ENCODE measurements around the gene LGALSL.

The LGALSL gene

GRCh38 chr2:64453770-64454385 lies at the start of gene LGALSL:
LGALSL (plus strand) TSS chr2:64454162; CDS start chr2:64454546, 384 bp downstream.
- DNase-seq (ENCODE audit: low read depth): peak; percentile 66
- peak within 1 kb of the TSS; percentile 30 for H3K4me3 ChIP-seq (ENCODE audit: low read depth, low read length)
- TF ChIP-seq MAX (IDR thresholded peaks at IDR 0.05; ENCODE audit: low read depth, low read length) (no peak), CTCF (IDR thresholded peaks at IDR 0.05; ENCODE audit: low read depth, low read length) (no peak), POLR2A (IDR thresholded peaks at IDR 0.05; ENCODE audit: extremely low read depth, insufficient read length) (no peak), MYC (IDR thresholded peaks at IDR 0.05; ENCODE audit: low read depth, low read length) (no peak)

- DNase-seq (ENCODE audit: low read depth): no peak
- TF ChIP-seq CTCF (IDR thresholded peaks at IDR 0.05; ENCODE audit: low read depth, low read length) (no peak), POLR2A (IDR thresholded peaks at IDR 0.05; ENCODE audit: extremely low read depth, insufficient read length) (no peak), MYC (IDR thresholded peaks at IDR 0.05; ENCODE audit: low read depth, low read length) (no peak), MAX (IDR thresholded peaks at IDR 0.05; ENCODE audit: low read depth, low read length) (no peak)
- H3K4me3 ChIP-seq (ENCODE audit: low read depth, low read length): no peak overlapping the region
Observed at GRCh38 chr2:64404743-64405142, 49.2 kb upstream of the LGALSL start.

GRCh38 chr2:64405581-64406406 lies 48.2 kb upstream of the LGALSL start:
- peak; percentile 25 for DNase-seq (ENCODE audit: low read depth)
- no peak overlapping the region for H3K4me3 ChIP-seq (ENCODE audit: low read depth, low read length)
- no peak for TF ChIP-seq CTCF (IDR thresholded peaks at IDR 0.05; ENCODE audit: low read depth, low read length)
- TF ChIP-seq MYC (IDR thresholded peaks at IDR 0.05; ENCODE audit: low read depth, low read length): no peak
- no peak for TF ChIP-seq POLR2A (IDR thresholded peaks at IDR 0.05; ENCODE audit: extremely low read depth, insufficient read length)
- no peak for TF ChIP-seq MAX (IDR thresholded peaks at IDR 0.05; ENCODE audit: low read depth, low read length)

- TF ChIP-seq POLR2A (IDR thresholded peaks at IDR 0.05; ENCODE audit: extremely low read depth, insufficient read length): no peak
- no peak for TF ChIP-seq CTCF (IDR thresholded peaks at IDR 0.05; ENCODE audit: low read depth, low read length)
- TF ChIP-seq MYC (IDR thresholded peaks at IDR 0.05; ENCODE audit: low read depth, low read length): no peak
- no peak for TF ChIP-seq MAX (IDR thresholded peaks at IDR 0.05; ENCODE audit: low read depth, low read length)
- no peak for DNase-seq (ENCODE audit: low read depth)
- H3K4me3 ChIP-seq (ENCODE audit: low read depth, low read length): no peak overlapping the region
Observed at GRCh38 chr2:64406407-64406774, 47.6 kb upstream of the LGALSL start.

GRCh38 chr2:64408031-64408430 lies 45.9 kb upstream of the LGALSL start:
- H3K4me3 ChIP-seq (ENCODE audit: low read depth, low read length): no peak overlapping the region
- DNase-seq (ENCODE audit: low read depth): no peak
- TF ChIP-seq MYC (IDR thresholded peaks at IDR 0.05; ENCODE audit: low read depth, low read length) (no peak), POLR2A (IDR thresholded peaks at IDR 0.05; ENCODE audit: extremely low read depth, insufficient read length) (no peak), MAX (IDR thresholded peaks at IDR 0.05; ENCODE audit: low read depth, low read length) (no peak), CTCF (IDR thresholded peaks at IDR 0.05; ENCODE audit: low read depth, low read length) (no peak)

All from NB4 (cell line).